ENCODE results near the gene SLC13A1. TPM values are rescaled to one million over a fixed set of nuclear protein-coding genes. Genes with fewer than 3 reads are reported as not detected.

The SLC13A1 gene
- total RNA-seq, 1 experiment from 2014 or later = not detected

DNA sequence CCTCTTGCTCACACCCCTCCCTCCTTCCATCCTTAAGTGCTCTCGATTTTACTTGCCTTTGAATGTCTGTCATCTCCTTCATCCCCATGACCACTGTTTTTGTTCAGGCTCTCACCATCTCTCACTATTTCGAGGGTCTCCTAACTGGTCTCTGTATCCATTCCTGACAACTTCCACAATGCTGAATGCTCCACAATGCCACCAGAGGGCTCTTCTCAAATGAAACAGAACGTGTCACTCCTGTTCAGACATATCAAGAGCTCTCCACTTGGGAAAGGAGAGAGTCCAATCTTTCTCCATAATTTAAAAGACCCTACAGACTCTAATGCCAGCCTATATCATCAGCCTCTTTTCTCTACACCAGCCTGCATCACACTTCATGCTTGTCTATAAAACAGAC, 9.0 kb upstream of the SLC13A1 start:
- Mint-ChIP-seq H3K4me3 (ENCODE audit: unreplicated experiment) (no peak overlapping the region), H3K4me1 (ENCODE audit: low read depth, unreplicated experiment) (peaks cover 10% of the 10 kb centered on the region), H3K27ac (ENCODE audit: unreplicated experiment) (no peak overlapping the region), H3K27me3 (ENCODE audit: insufficient read depth, unreplicated experiment) (peaks cover 6% of the 10 kb centered on the region), H3K36me3 (ENCODE audit: insufficient read depth, unreplicated experiment) (no peaks in the 10 kb centered on the region), H3K9me3 (ENCODE audit: unreplicated experiment) (no peaks in the 10 kb centered on the region)
- POLR2A ChIA-PET = no interaction called here
- DNase-seq = peak in 1 of 2 experiments; percentile 4
- no TSS peak for BruUV-seq (replicated peaks)
- Histone ChIP-seq H3K4me3 (ENCODE audit: low read depth, low read length) (no peak overlapping the region), H3K9me3 (no peaks in the 10 kb centered on the region), H3K4me1 (no peaks in the 10 kb centered on the region), H3K36me3 (ENCODE audit: control insufficient read depth, insufficient read depth, low read length) (no peaks in the 10 kb centered on the region), H3K27me3 (replicated peaks; ENCODE audit: control insufficient read depth, insufficient read depth, low read length) (no peaks in the 10 kb centered on the region)
- intact Hi-C loops (cut with micrococcal nuclease; ENCODE audit: unreplicated experiment) = loop anchor here (2.0 kb wide), 2 partner anchors 158 to 664 kb away; no protein-coding TSS in a partner anchor
- CTCF ChIA-PET = interaction anchor here (1.6 kb wide), 1 partner anchor 158 kb away, joined by 27 read pairs; no protein-coding TSS in a partner anchor
- TF ChIP-seq, protein P1, sequence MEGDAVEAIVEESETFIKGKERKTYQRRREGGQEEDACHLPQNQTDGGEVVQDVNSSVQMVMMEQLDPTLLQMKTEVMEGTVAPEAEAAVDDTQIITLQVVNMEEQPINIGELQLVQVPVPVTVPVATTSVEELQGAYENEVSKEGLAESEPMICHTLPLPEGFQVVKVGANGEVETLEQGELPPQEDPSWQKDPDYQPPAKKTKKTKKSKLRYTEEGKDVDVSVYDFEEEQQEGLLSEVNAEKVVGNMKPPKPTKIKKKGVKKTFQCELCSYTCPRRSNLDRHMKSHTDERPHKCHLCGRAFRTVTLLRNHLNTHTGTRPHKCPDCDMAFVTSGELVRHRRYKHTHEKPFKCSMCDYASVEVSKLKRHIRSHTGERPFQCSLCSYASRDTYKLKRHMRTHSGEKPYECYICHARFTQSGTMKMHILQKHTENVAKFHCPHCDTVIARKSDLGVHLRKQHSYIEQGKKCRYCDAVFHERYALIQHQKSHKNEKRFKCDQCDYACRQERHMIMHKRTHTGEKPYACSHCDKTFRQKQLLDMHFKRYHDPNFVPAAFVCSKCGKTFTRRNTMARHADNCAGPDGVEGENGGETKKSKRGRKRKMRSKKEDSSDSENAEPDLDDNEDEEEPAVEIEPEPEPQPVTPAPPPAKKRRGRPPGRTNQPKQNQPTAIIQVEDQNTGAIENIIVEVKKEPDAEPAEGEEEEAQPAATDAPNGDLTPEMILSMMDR (IDR thresholded peaks at IDR 0.05; ENCODE audit: insufficient read depth in 1 of 2, low read depth in 1 of 2, low read length in 1 of 2, severe bottlenecking in 1 of 2, unreplicated experiment in 1 of 2) = peak; percentile 25 to 45

DNA sequence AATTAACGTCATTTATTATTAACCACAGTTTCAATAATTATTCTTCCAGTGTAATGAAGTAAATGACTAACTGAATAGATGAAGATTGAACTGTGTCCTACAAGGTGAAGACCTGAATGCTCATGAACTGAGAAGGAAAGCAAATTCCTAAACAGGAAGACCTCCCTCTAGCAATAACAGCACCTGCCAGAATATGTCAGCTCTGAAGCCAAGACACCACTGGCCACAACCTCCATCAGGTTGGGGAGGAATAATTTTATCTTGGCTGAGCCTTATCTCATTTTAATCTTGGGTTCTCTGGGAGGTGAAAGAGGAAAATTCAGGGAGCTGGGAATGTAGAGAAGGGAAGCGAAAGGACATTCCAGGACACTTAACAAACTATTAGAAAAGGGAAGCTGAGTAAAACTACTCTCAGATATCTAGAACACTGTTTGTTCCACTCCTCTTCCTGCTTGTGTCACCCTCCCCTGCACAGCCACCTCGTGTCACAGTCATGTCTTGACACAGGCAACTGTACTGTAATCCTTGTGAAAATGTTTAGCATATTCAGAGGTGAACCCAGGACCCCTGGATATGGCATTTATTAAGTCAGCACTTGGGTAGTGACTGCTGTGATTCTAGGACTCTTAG, 4.6 kb upstream of the SLC13A1 start:
- intact Hi-C loops (cut with micrococcal nuclease; ENCODE audit: unreplicated experiment) = no loop called here

GRCh38 chr7:123201901-123202300, 2.1 kb upstream of the SLC13A1 start:
- POLR2A ChIA-PET = no interaction called here
- Mint-ChIP-seq H3K27me3 (ENCODE audit: insufficient read depth, unreplicated experiment) (peaks cover 4% of the 10 kb centered on the region), H3K27ac (ENCODE audit: unreplicated experiment) (no peak overlapping the region), H3K4me3 (ENCODE audit: unreplicated experiment) (no peak overlapping the region), H3K4me1 (ENCODE audit: low read depth, unreplicated experiment) (no peaks in the 10 kb centered on the region), H3K9me3 (ENCODE audit: unreplicated experiment) (no peaks in the 10 kb centered on the region), H3K36me3 (ENCODE audit: insufficient read depth, unreplicated experiment) (no peaks in the 10 kb centered on the region)
- no peaks in the 10 kb centered on the region for H3K9me3 ChIP-seq
- H3K27me3 ChIP-seq (replicated peaks; ENCODE audit: control insufficient read depth, insufficient read depth, low read length) = no peaks in the 10 kb centered on the region
- no TSS peak for BruUV-seq (replicated peaks)
- H3K4me3 ChIP-seq (ENCODE audit: low read depth, low read length) = no peak overlapping the region
- H3K4me1 ChIP-seq = no peaks in the 10 kb centered on the region
- CTCF ChIA-PET = no interaction called here
- H3K36me3 ChIP-seq (ENCODE audit: control insufficient read depth, insufficient read depth, low read length) = no peaks in the 10 kb centered on the region
- TF ChIP-seq, protein P1 (IDR thresholded peaks at IDR 0.05; ENCODE audit: insufficient read depth in 1 of 2, low read depth in 1 of 2, low read length in 1 of 2, severe bottlenecking in 1 of 2, unreplicated experiment in 1 of 2) = no peak
- DNase-seq = no peak
- intact Hi-C loops (cut with micrococcal nuclease; ENCODE audit: unreplicated experiment) = no loop called here

More for the DNA sequence above, 4.6 kb upstream of the SLC13A1 start:
- Histone ChIP-seq H3K9me3 (no peaks in the 10 kb centered on the region), H3K36me3 (ENCODE audit: control insufficient read depth, insufficient read depth, low read length) (no peaks in the 10 kb centered on the region), H3K27me3 (replicated peaks; ENCODE audit: control insufficient read depth, insufficient read depth, low read length) (no peaks in the 10 kb centered on the region), H3K4me1 (no peaks in the 10 kb centered on the region), H3K4me3 (ENCODE audit: low read depth, low read length) (no peak overlapping the region)
- Mint-ChIP-seq H3K27ac (ENCODE audit: unreplicated experiment) (no peak overlapping the region), H3K36me3 (ENCODE audit: insufficient read depth, unreplicated experiment) (no peaks in the 10 kb centered on the region), H3K4me1 (ENCODE audit: low read depth, unreplicated experiment) (peaks cover under 1% of the 10 kb centered on the region), H3K4me3 (ENCODE audit: unreplicated experiment) (no peak overlapping the region), H3K27me3 (ENCODE audit: insufficient read depth, unreplicated experiment) (peaks cover 6% of the 10 kb centered on the region), H3K9me3 (ENCODE audit: unreplicated experiment) (no peaks in the 10 kb centered on the region)
- TF ChIP-seq, protein P1 (IDR thresholded peaks at IDR 0.05; ENCODE audit: insufficient read depth in 1 of 2, low read depth in 1 of 2, low read length in 1 of 2, severe bottlenecking in 1 of 2, unreplicated experiment in 1 of 2) = no peak
- POLR2A ChIA-PET = no interaction called here
- DNase-seq = no peak
- no TSS peak for BruUV-seq (replicated peaks)
- CTCF ChIA-PET = no interaction called here

Data from Caco-2 (cell line).